Neuronal stem cell (in vitro differentiated cells): ENCODE results near the gene MRPL3.
A peak's percentile ranks its signal among the peaks of the same experiment; 100 is the strongest.
"Not testable (repeated sequence)": the region's sequence is repeated elsewhere in the genome, so short reads cannot be mapped to it uniquely, and the experiment has no call there.

Source experiments
- DNase-seq: peaks from one replicate; pipeline ENCODE4 v3.0.0-alpha.2; 2013; ENCODE audit warnings: low spot score
- H2AFZ ChIP-seq: one replicate; pipeline ENCODE4 v1.6.1; 2013; ENCODE audit warnings: mild to moderate bottlenecking, low read length, inconsistent platforms
- H2AK5ac ChIP-seq: 2 replicates; pipeline ENCODE4 v1.6.1; 2013; ENCODE audit warnings: low read depth, mild to moderate bottlenecking, inconsistent platforms, low read length, moderate library complexity, mixed read lengths
- H2BK120ac ChIP-seq: 2 replicates; pipeline ENCODE4 v1.6.1; 2013; ENCODE audit warnings: low read depth, mild to moderate bottlenecking, inconsistent platforms, low read length, moderate library complexity, mixed read lengths
- H2BK12ac ChIP-seq: one replicate; pipeline ENCODE4 v1.6.1; 2013; ENCODE audit warnings: low read length, inconsistent platforms
- H2BK15ac ChIP-seq: 2 replicates; pipeline ENCODE4 v1.6.1; 2013; ENCODE audit warnings: mild to moderate bottlenecking, low read length, inconsistent platforms, mixed read lengths
- H2BK5ac ChIP-seq: one replicate; pipeline ENCODE4 v1.6.1; 2013; ENCODE audit warnings: inconsistent platforms, mild to moderate bottlenecking, low read length, moderate library complexity
- H3K14ac ChIP-seq: one replicate; pipeline ENCODE4 v1.6.1; 2013; ENCODE audit warnings: low read length, inconsistent platforms
- H3K18ac ChIP-seq: 2 replicates; pipeline ENCODE4 v1.6.1; 2013; ENCODE audit warnings: low read length, inconsistent platforms
- H3K23ac ChIP-seq: 2 replicates; pipeline ENCODE4 v1.6.1; 2013; ENCODE audit warnings: low read depth, mild to moderate bottlenecking, mixed read lengths, low read length, inconsistent platforms; ENCODE audit not compliant: poor library complexity
- H3K27ac ChIP-seq: replicated peaks from 3 replicates; pipeline ENCODE4 v1.5.1; 2013; ENCODE audit warnings: low read length, inconsistent platforms
- H3K27me3 ChIP-seq, 3 experiments: 2 replicates each; pipeline ENCODE4 v1.6.1; 2013; ENCODE audit warnings: low read length in 3 of 3, mild to moderate bottlenecking in 2 of 3, inconsistent platforms in 1 of 3, low read depth in 1 of 3, mixed read lengths in 1 of 3, moderate library complexity in 1 of 3; ENCODE audit not compliant: control insufficient read depth in 3 of 3, insufficient read depth in 3 of 3
- H3K36me3 ChIP-seq, 2 donors: replicated peaks in 1 of 2; 2 replicates each; pipeline ENCODE4 v1.6.1; 2013; ENCODE audit warnings: low read length in 2 of 2; ENCODE audit not compliant: control insufficient read depth in 2 of 2, insufficient read depth in 2 of 2
- H3K4ac ChIP-seq: 2 replicates; pipeline ENCODE4 v1.6.1; 2013; ENCODE audit warnings: inconsistent platforms, mild to moderate bottlenecking, low read length, moderate library complexity
- H3K4me1 ChIP-seq, 2 donors: 1 replicate in 1 of 2; 2 replicates in 1 of 2; pipeline ENCODE4 v1.6.1; 2013; ENCODE audit warnings: low read length in 2 of 2, low read depth in 1 of 2; ENCODE audit not compliant: control insufficient read depth in 2 of 2, insufficient read depth in 1 of 2
- H3K4me2 ChIP-seq: one replicate; pipeline ENCODE4 v1.6.1; 2013; ENCODE audit warnings: mild to moderate bottlenecking, low read length, inconsistent platforms; ENCODE audit not compliant: insufficient read depth, poor library complexity, severe bottlenecking
- H3K4me3 ChIP-seq, 2 donors: 2 replicates each; pipeline ENCODE4 v1.5.1; 2013; ENCODE audit warnings: low read length in 2 of 2, mild to moderate bottlenecking in 2 of 2, inconsistent platforms in 1 of 2, moderate library complexity in 1 of 2
- H3K79me1 ChIP-seq: one replicate; pipeline ENCODE4 v1.6.1; 2013; ENCODE audit warnings: low read depth, mild to moderate bottlenecking, inconsistent platforms, low read length, moderate library complexity
- H3K9ac ChIP-seq: one replicate; pipeline ENCODE4 v1.6.1; 2013; ENCODE audit warnings: mild to moderate bottlenecking, low read depth, low read length, inconsistent platforms; ENCODE audit not compliant: poor library complexity
- H3K9me3 ChIP-seq, 2 donors: replicated peaks in 1 of 2; 2 replicates each; pipeline versions ENCODE3 to v1.6.1; 2013; ENCODE audit warnings: low read length in 2 of 2, mild to moderate bottlenecking in 2 of 2, inconsistent platforms in 1 of 2, low read depth in 1 of 2, mixed read lengths in 1 of 2, moderate library complexity in 1 of 2; ENCODE audit not compliant: control insufficient read depth in 2 of 2, insufficient read depth in 1 of 2
- H4K8ac ChIP-seq: one replicate; pipeline ENCODE4 v1.6.1; 2013; ENCODE audit warnings: low read depth, mild to moderate bottlenecking, inconsistent platforms, low read length, moderate library complexity
- H4K91ac ChIP-seq: one replicate; pipeline ENCODE4 v1.6.1; 2013; ENCODE audit warnings: low read length, low read depth, mild to moderate bottlenecking, inconsistent platforms; ENCODE audit not compliant: poor library complexity
- WGBS, 2 donors: extraction: QIAGEN DNeasy Blood & Tissue Kit; methylation state at CpG; one replicate each; pipeline ENCODE4 v1.1.7; 2013; ENCODE audit warnings: missing lambda C conversion rate in 2 of 2, mixed read lengths in 1 of 2; ENCODE audit not compliant: insufficient read length in 2 of 2, insufficient replicate concordance in 1 of 2; ENCODE audit errors: extremely low coverage in 2 of 2; 5-methylcytosine and 5-hydroxymethylcytosine counted together

Gene MRPL3

GRCh38 chr3:131491775-131492174 is 11.0 kb downstream of the MRPL3 start:
- Histone ChIP-seq H3K23ac (no peak overlapping the region), H3K9me3 (peaks cover 0 to 9% of the 10 kb centered on the region in 2 donors), H2BK5ac (no peak overlapping the region), H4K8ac (peak overlapping the region; percentile 73), H3K4me1 (peaks cover under 1 to 6% of the 10 kb centered on the region in 2 donors), H3K4me2 (no peak overlapping the region), H3K4me3 (no peak overlapping the region), H3K9ac (no peak overlapping the region), H2AK5ac (no peak overlapping the region), H3K14ac (no peak overlapping the region), H3K27me3 (no peaks in the 10 kb centered on the region), H3K4ac (no peak overlapping the region), H3K18ac (no peak overlapping the region), H3K27ac (no peak overlapping the region), H3K36me3 (peaks cover 13 to 100% of the 10 kb centered on the region in 2 donors), H2BK12ac (no peak overlapping the region), H2AFZ (no peak overlapping the region), H3K79me1 (no peaks in the 10 kb centered on the region), H4K91ac (no peak overlapping the region), H2BK120ac (no peak overlapping the region), H2BK15ac (no peak overlapping the region)
- WGBS, 2 donors: no CpG with 5 or more reads among the region's 2 CpGs
- DNase-seq: no peak

GRCh38 chr3:131491084-131491483 is 11.7 kb downstream of the MRPL3 start:
- WGBS, 2 donors: no CpG with 5 or more reads among the region's 2 CpGs
- H3K4me2 ChIP-seq: no peak overlapping the region
- H2AFZ ChIP-seq: no peak overlapping the region
- H3K27me3 ChIP-seq: no peaks in the 10 kb centered on the region
- no peak for DNase-seq
- no peaks in the 10 kb centered on the region for H3K79me1 ChIP-seq
- no peak overlapping the region for H2BK12ac ChIP-seq
- H3K4me3 ChIP-seq: no peak overlapping the region
- H2BK15ac ChIP-seq: no peak overlapping the region
- no peak overlapping the region for H3K18ac ChIP-seq
- H3K36me3 ChIP-seq: peaks cover 10 to 97% of the 10 kb centered on the region in 2 donors
- no peak overlapping the region for H3K9ac ChIP-seq
- H3K9me3 ChIP-seq: peaks cover 0 to 9% of the 10 kb centered on the region in 2 donors
- no peak overlapping the region for H4K8ac ChIP-seq
- H3K4me1 ChIP-seq: peaks cover 0 to 6% of the 10 kb centered on the region in 2 donors
- H3K4ac ChIP-seq: no peak overlapping the region
- H2BK5ac ChIP-seq: no peak overlapping the region
- H3K23ac ChIP-seq: no peak overlapping the region
- H4K91ac ChIP-seq: no peak overlapping the region
- no peak overlapping the region for H3K14ac ChIP-seq
- H2AK5ac ChIP-seq: no peak overlapping the region
- no peak overlapping the region for H2BK120ac ChIP-seq
- no peak overlapping the region for H3K27ac ChIP-seq

- H3K9ac ChIP-seq, H2BK12ac ChIP-seq, H3K79me1 ChIP-seq, H2AFZ ChIP-seq, H2BK5ac ChIP-seq, H4K91ac ChIP-seq, H3K18ac ChIP-seq, H3K4ac ChIP-seq, H3K9me3 ChIP-seq, H4K8ac ChIP-seq, H3K4me2 ChIP-seq, H3K27ac ChIP-seq, H3K27me3 ChIP-seq, H2BK120ac ChIP-seq, H3K14ac ChIP-seq, DNase-seq, H2BK15ac ChIP-seq, H3K4me1 ChIP-seq, H3K23ac ChIP-seq, H3K4me3 ChIP-seq, H2AK5ac ChIP-seq: not testable (repeated sequence)
- no CpG with 5 or more reads among the region's 3 CpGs for WGBS, 2 donors
- H3K36me3 ChIP-seq: peaks cover 3 to 93% of the 10 kb centered on the region in 2 donors
These were observed 16.2 kb downstream of the MRPL3 start for GRCh38 chr3:131486545-131486944.

GRCh38 chr3:131485119-131485518 is 17.7 kb downstream of the MRPL3 start:
- H3K23ac ChIP-seq: no peak overlapping the region
- no peak overlapping the region for H2AFZ ChIP-seq
- no peak overlapping the region for H3K4me2 ChIP-seq
- no peak overlapping the region for H2BK15ac ChIP-seq
- no peak for DNase-seq
- no peak overlapping the region for H2BK12ac ChIP-seq
- no peaks in the 10 kb centered on the region for H3K27me3 ChIP-seq
- no peak overlapping the region for H3K4ac ChIP-seq
- peaks cover 0 to 9% of the 10 kb centered on the region in 2 donors for H3K9me3 ChIP-seq
- H2BK120ac ChIP-seq: no peak overlapping the region
- H3K9ac ChIP-seq: no peak overlapping the region
- H2AK5ac ChIP-seq: no peak overlapping the region
- no peak overlapping the region for H3K27ac ChIP-seq
- H4K91ac ChIP-seq: no peak overlapping the region
- peaks cover 3 to 93% of the 10 kb centered on the region in 2 donors for H3K36me3 ChIP-seq
- H4K8ac ChIP-seq: no peak overlapping the region
- H3K18ac ChIP-seq: no peak overlapping the region
- no peak overlapping the region for H3K4me3 ChIP-seq
- no peak overlapping the region for H3K14ac ChIP-seq
- WGBS, 2 donors: no CpG with 5 or more reads among the region's 1 CpG
- no peak overlapping the region for H2BK5ac ChIP-seq
- H3K4me1 ChIP-seq: no peaks in the 10 kb centered on the region
- H3K79me1 ChIP-seq: no peaks in the 10 kb centered on the region
